IMR-90 (cell line): ENCODE data around the gene SYCP2. TPM values are rescaled to one million over a fixed set of nuclear protein-coding genes. Genes with fewer than 3 reads are reported as not detected.

Experiments used
- ATAC-seq: fragments of 200-7000 bp; cut with Tn5 transposase; 2 replicates; pipeline ENCODE4 v1.9.1; 2020; ENCODE audit warnings: low read depth, mild to moderate bottlenecking, moderate library complexity
- BruUV-seq: library from RNA; stranded (reverse); fragments of 400-500 nt; replicated peaks from 2 replicates; lab custom pipeline; 2021; lab: Mats Ljungman, UMichigan
- CTCF ChIA-PET: fragments of 300-600 bp; formaldehyde crosslinking; extraction: SDS; loops from one replicate; lab custom pipeline; 2021; ENCODE audit warnings: antibody characterized with exemption; lab: Yijun Ruan, JAX
- POLR2A ChIA-PET: fragments of 300-600 bp; sonication (Branson Sonifier 250); formaldehyde crosslinking; loops from one replicate; lab custom pipeline; 2022; ENCODE audit warnings: antibody characterized with exemption; ENCODE audit not compliant: unreplicated experiment; lab: Charles Lee
- DNase-seq: peaks from one replicate; pipeline ENCODE4 v3.0.0; 2013
- H2AFZ ChIP-seq: replicated peaks from 2 replicates; pipeline ENCODE3; 2013; ENCODE audit warnings: low read length, mild to moderate bottlenecking; ENCODE audit not compliant: poor library complexity
- H2AK5ac ChIP-seq: 2 replicates; pipeline ENCODE4 v1.6.1; 2013; ENCODE audit warnings: low read depth, low read length, inconsistent platforms
- H2AK9ac ChIP-seq: replicated peaks from 2 replicates; pipeline ENCODE3; 2013; ENCODE audit warnings: mild to moderate bottlenecking, low read depth, low read length, moderate library complexity; ENCODE audit not compliant: poor library complexity
- H2BK120ac ChIP-seq: 2 replicates; pipeline ENCODE4 v1.6.1; 2013; ENCODE audit warnings: low read depth, low read length, inconsistent platforms
- H2BK15ac ChIP-seq: 3 replicates; pipeline ENCODE4 v1.6.1; 2013; ENCODE audit warnings: low read depth, low read length, inconsistent platforms
- H2BK20ac ChIP-seq: 2 replicates; pipeline ENCODE4 v1.6.1; 2013; ENCODE audit warnings: low read depth, mild to moderate bottlenecking, inconsistent platforms, low read length, moderate library complexity
- H2BK5ac ChIP-seq: 2 replicates; pipeline ENCODE4 v1.6.1; 2013; ENCODE audit warnings: mild to moderate bottlenecking, low read depth, low read length, inconsistent platforms; ENCODE audit not compliant: poor library complexity, severe bottlenecking
- H3K14ac ChIP-seq: replicated peaks from 2 replicates; pipeline ENCODE4 v1.6.1; 2013; ENCODE audit warnings: low read depth, low read length, inconsistent platforms
- H3K18ac ChIP-seq: 2 replicates; pipeline ENCODE4 v1.6.1; 2013; ENCODE audit warnings: low read depth, low read length, control low read depth
- H3K23ac ChIP-seq: 2 replicates; pipeline ENCODE4 v1.6.1; 2013; ENCODE audit warnings: low read depth, low read length, inconsistent platforms
- H3K27ac ChIP-seq: 2 replicates; pipeline ENCODE4 v1.5.1; 2013; ENCODE audit warnings: mild to moderate bottlenecking, control low read depth, low read length; ENCODE audit not compliant: insufficient read depth
- H3K27me3 ChIP-seq: 2 replicates; pipeline ENCODE4 v1.6.1; 2013; ENCODE audit warnings: low read length; ENCODE audit not compliant: control insufficient read depth, insufficient read depth
- H3K36me3 ChIP-seq: 2 replicates; pipeline ENCODE4 v1.6.1; 2013; ENCODE audit warnings: low read length, mixed read lengths; ENCODE audit not compliant: control insufficient read depth, insufficient read depth
- H3K4ac ChIP-seq: 2 replicates; pipeline ENCODE4 v1.6.1; 2013; ENCODE audit warnings: low read depth, low read length, inconsistent platforms
- H3K4me1 ChIP-seq: 2 replicates; pipeline ENCODE4 v1.6.1; 2013; ENCODE audit warnings: low read length, mixed read lengths; ENCODE audit not compliant: control insufficient read depth, insufficient read depth
- H3K4me2 ChIP-seq: 2 replicates; pipeline ENCODE4 v1.6.1; 2013; ENCODE audit warnings: low read depth, mild to moderate bottlenecking, control low read depth, low read length, moderate library complexity
- H3K4me3 ChIP-seq: 2 replicates; pipeline ENCODE4 v1.5.1; 2013; ENCODE audit warnings: low read depth, mild to moderate bottlenecking, control low read depth, low read length, moderate library complexity; ENCODE audit not compliant: insufficient read depth
- H3K56ac ChIP-seq: 2 replicates; pipeline ENCODE4 v1.6.1; 2013; ENCODE audit warnings: low read length, inconsistent platforms; ENCODE audit not compliant: insufficient read depth; ENCODE audit errors: extremely low read depth
- H3K79me1 ChIP-seq, 2 experiments: 2 replicates each; pipeline ENCODE4 v1.6.1; 2013; ENCODE audit warnings: low read length in 2 of 2, inconsistent platforms in 1 of 2, low read depth in 1 of 2
- H3K9ac ChIP-seq: 2 replicates; pipeline ENCODE4 v1.6.1; 2013; ENCODE audit warnings: low read depth, low read length, control low read depth
- H3K9me1 ChIP-seq: 2 replicates; pipeline ENCODE4 v1.6.1; 2013; ENCODE audit warnings: low read length, inconsistent platforms; ENCODE audit not compliant: insufficient read depth
- H3K9me3 ChIP-seq: 2 replicates; pipeline ENCODE4 v1.6.1; 2013; ENCODE audit warnings: low read length; ENCODE audit not compliant: control insufficient read depth, insufficient read depth
- H4K20me1 ChIP-seq: 2 replicates; pipeline ENCODE4 v1.6.1; 2013; ENCODE audit warnings: low read length, inconsistent platforms; ENCODE audit not compliant: insufficient read depth
- H4K5ac ChIP-seq: 2 replicates; pipeline ENCODE4 v1.6.1; 2013; ENCODE audit warnings: mild to moderate bottlenecking, low read depth, low read length, control low read depth
- H4K8ac ChIP-seq, 2 experiments: 2 replicates each; pipeline ENCODE4 v1.6.1; 2013; ENCODE audit warnings: low read depth in 2 of 2, low read length in 2 of 2, control low read depth in 1 of 2, inconsistent platforms in 1 of 2
- H4K91ac ChIP-seq: 2 replicates; pipeline ENCODE4 v1.6.1; 2013; ENCODE audit warnings: low read depth, low read length, inconsistent platforms; ENCODE audit not compliant: insufficient read depth
- BHLHE40 ChIP-seq: fragments of 150-350 bp; IDR thresholded peaks from 2 replicates; pipeline ENCODE4 v1.6.1; 2016; ENCODE audit warnings: mild to moderate bottlenecking, low read depth, low read length
- CEBPB ChIP-seq: IDR thresholded peaks from 2 replicates; pipeline ENCODE4 v1.6.1; 2012; ENCODE audit warnings: low read depth, low read length, improper control_type of control experiment
- CHD1 ChIP-seq: IDR thresholded peaks from 2 replicates; pipeline ENCODE4 v1.6.1; 2012; ENCODE audit warnings: low read depth, low read length, improper control_type of control experiment
- FOS ChIP-seq: fragments of 150-350 bp; IDR thresholded peaks from 2 replicates; pipeline ENCODE4 v1.6.1; 2016; ENCODE audit warnings: low read depth, low read length
- MAFK ChIP-seq: IDR thresholded peaks from 2 replicates; pipeline ENCODE4 v1.6.1; 2012; ENCODE audit warnings: low read depth, low read length, improper control_type of control experiment
- MAZ ChIP-seq: IDR thresholded peaks from 2 replicates; pipeline ENCODE4 v1.6.1; 2012; ENCODE audit warnings: low read depth, mild to moderate bottlenecking, low read length, improper control_type of control experiment, moderate library complexity, borderline replicate concordance
- MXI1 ChIP-seq: IDR thresholded peaks from 2 replicates; pipeline ENCODE4 v1.6.1; 2012; ENCODE audit warnings: low read depth, mild to moderate bottlenecking, low read length, moderate library complexity, borderline replicate concordance
- NFE2L2 ChIP-seq: fragments of 150-350 bp; IDR thresholded peaks from 2 replicates; pipeline ENCODE4 v1.6.1; 2016; ENCODE audit warnings: low read depth, mild to moderate bottlenecking, low read length
- POLR2A ChIP-seq: IDR thresholded peaks from 2 replicates; pipeline ENCODE4 v1.6.1; 2012; ENCODE audit warnings: mild to moderate bottlenecking, low read depth, low read length
- RCOR1 ChIP-seq: IDR thresholded peaks from 2 replicates; pipeline ENCODE4 v1.6.1; 2012; ENCODE audit warnings: mild to moderate bottlenecking, low read length, improper control_type of control experiment; ENCODE audit not compliant: insufficient replicate concordance
- RFX5 ChIP-seq: IDR thresholded peaks from 2 replicates; pipeline ENCODE4 v1.8.0; 2012; ENCODE audit warnings: low read depth, mild to moderate bottlenecking, low read length, moderate library complexity
- WGBS, 2 experiments: methylation state at CpG; one replicate each; pipeline versions ENCODE4 v1.1.5 to v1.1.7; 2013; ENCODE audit warnings: missing lambda C conversion rate in 2 of 2; ENCODE audit not compliant: insufficient read length in 1 of 2; ENCODE audit errors: extremely low coverage in 2 of 2; 5-methylcytosine and 5-hydroxymethylcytosine counted together
- dilution Hi-C: fragments of 300-500 bp; cut with HindIII; formaldehyde crosslinking; loops from one replicate; pipeline ENCODE4 v1.14.3; 2018; ENCODE audit warnings: low sequenced_read_pairs; ENCODE audit not compliant: unreplicated experiment
- in situ Hi-C: fragments of 300-500 bp; cut with MboI; formaldehyde crosslinking; loops from 3 replicates; pipeline ENCODE4 v1.14.3; 2019; ENCODE audit warnings: low sequenced_read_pairs, inconsistent platforms, mixed read lengths
- intact Hi-C: fragments of 100-400 bp; cut with micrococcal nuclease; formaldehyde crosslinking; loops from 2 replicates; pipeline ENCODE4 v1.10.0; 2022
- polyA plus RNA-seq, 3 experiments: library from polyadenylated mRNA; depleted of rRNA; stranded (reverse); fragments of >200 nt; gene quantifications; 2 replicates each; pipeline ENCODE4 v1.2.3, GENCODE V29; 2012; ENCODE audit warnings: low replicate concordance in 1 of 3
- total RNA-seq: library from RNA; depleted of rRNA; stranded (reverse); fragments of >200 nt; gene quantifications from 2 replicates; pipeline ENCODE4 v1.2.3, GENCODE V29; 2012
- TF ChIP-seq, protein P1 (sequence below): fragments of 150-350 bp; IDR thresholded peaks from 2 replicates; pipeline ENCODE4 v1.6.1; 2016; ENCODE audit warnings: low read depth, mild to moderate bottlenecking, low read length, moderate library complexity, borderline replicate concordance
- TF ChIP-seq, protein P2 (sequence below): conservative IDR thresholded peaks from 2 replicates; pipeline ENCODE4 v1.5.1; 2012; ENCODE audit warnings: mild to moderate bottlenecking, low read depth, low read length, improper control_type of control experiment

The SYCP2 gene
- total and polyA plus RNA-seq, 2 of the 4 experiments (the other 2 are of a cell fraction): 0.18 to 0.31 TPM

- Histone ChIP-seq H4K8ac (no peak overlapping the region), H2AFZ (no peak overlapping the region), H3K36me3 (no peaks in the 10 kb centered on the region), H3K79me1 (no peaks in the 10 kb centered on the region), H3K14ac (no peak overlapping the region), H3K23ac (no peak overlapping the region), H4K20me1 (no peaks in the 10 kb centered on the region), H2BK120ac (no peak overlapping the region), H4K5ac (no peak overlapping the region), H2AK9ac (no peak overlapping the region), H3K56ac (no peak overlapping the region), H2BK15ac (no peak overlapping the region), H3K9me3 (no peaks in the 10 kb centered on the region), H3K4me3 (no peak overlapping the region), H3K27ac (no peak overlapping the region), H2BK20ac (no peak overlapping the region), H2AK5ac (no peak overlapping the region), H3K4me2 (no peak overlapping the region), H3K4me1 (no peaks in the 10 kb centered on the region), H3K18ac (no peak overlapping the region), H2BK5ac (no peak overlapping the region), H3K9ac (no peak overlapping the region), H4K91ac (no peak overlapping the region), H3K9me1 (no peaks in the 10 kb centered on the region), H3K4ac (no peak overlapping the region), H3K27me3 (no peaks in the 10 kb centered on the region; the same call in 1 of the 2 replicates)
- TF ChIP-seq, protein P1, sequence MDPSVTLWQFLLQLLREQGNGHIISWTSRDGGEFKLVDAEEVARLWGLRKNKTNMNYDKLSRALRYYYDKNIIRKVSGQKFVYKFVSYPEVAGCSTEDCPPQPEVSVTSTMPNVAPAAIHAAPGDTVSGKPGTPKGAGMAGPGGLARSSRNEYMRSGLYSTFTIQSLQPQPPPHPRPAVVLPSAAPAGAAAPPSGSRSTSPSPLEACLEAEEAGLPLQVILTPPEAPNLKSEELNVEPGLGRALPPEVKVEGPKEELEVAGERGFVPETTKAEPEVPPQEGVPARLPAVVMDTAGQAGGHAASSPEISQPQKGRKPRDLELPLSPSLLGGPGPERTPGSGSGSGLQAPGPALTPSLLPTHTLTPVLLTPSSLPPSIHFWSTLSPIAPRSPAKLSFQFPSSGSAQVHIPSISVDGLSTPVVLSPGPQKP: no peak
- TF ChIP-seq, protein P2, sequence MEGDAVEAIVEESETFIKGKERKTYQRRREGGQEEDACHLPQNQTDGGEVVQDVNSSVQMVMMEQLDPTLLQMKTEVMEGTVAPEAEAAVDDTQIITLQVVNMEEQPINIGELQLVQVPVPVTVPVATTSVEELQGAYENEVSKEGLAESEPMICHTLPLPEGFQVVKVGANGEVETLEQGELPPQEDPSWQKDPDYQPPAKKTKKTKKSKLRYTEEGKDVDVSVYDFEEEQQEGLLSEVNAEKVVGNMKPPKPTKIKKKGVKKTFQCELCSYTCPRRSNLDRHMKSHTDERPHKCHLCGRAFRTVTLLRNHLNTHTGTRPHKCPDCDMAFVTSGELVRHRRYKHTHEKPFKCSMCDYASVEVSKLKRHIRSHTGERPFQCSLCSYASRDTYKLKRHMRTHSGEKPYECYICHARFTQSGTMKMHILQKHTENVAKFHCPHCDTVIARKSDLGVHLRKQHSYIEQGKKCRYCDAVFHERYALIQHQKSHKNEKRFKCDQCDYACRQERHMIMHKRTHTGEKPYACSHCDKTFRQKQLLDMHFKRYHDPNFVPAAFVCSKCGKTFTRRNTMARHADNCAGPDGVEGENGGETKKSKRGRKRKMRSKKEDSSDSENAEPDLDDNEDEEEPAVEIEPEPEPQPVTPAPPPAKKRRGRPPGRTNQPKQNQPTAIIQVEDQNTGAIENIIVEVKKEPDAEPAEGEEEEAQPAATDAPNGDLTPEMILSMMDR: no peak
- no peak for TF ChIP-seq MXI1
- TF ChIP-seq MAZ: no peak
- no peak for TF ChIP-seq POLR2A
- TF ChIP-seq CHD1: no peak
- no peak for TF ChIP-seq NFE2L2
- no peak for TF ChIP-seq BHLHE40
- TF ChIP-seq MAFK: no peak
- TF ChIP-seq FOS: no peak
- TF ChIP-seq RCOR1: no peak
- no peak for TF ChIP-seq CEBPB
- TF ChIP-seq RFX5: no peak
- no peak for ATAC-seq
- dilution Hi-C loops: no loop called here
- in situ Hi-C loops: no loop called here
- CTCF ChIA-PET: no interaction called here
- WGBS, 2 experiments: no CpG with 5 or more reads among the region's 2 CpGs
- no peak for DNase-seq
- no TSS peak for BruUV-seq
- POLR2A ChIA-PET: interaction anchor here (0.6 kb wide), 1 partner anchor 10 kb away, joined by 3 read pairs; no protein-coding TSS in a partner anchor
- intact Hi-C loops: no loop called here
Observed at GRCh38 chr20:59835057-59835447, 98.4 kb downstream of the SYCP2 start.
